Measurements from ENCODE around the gene RAPH1.
"Not testable (repeated sequence)": the region's sequence is repeated elsewhere in the genome, so short reads cannot be mapped to it uniquely, and the experiment has no call there.

The RAPH1 gene

DNA sequence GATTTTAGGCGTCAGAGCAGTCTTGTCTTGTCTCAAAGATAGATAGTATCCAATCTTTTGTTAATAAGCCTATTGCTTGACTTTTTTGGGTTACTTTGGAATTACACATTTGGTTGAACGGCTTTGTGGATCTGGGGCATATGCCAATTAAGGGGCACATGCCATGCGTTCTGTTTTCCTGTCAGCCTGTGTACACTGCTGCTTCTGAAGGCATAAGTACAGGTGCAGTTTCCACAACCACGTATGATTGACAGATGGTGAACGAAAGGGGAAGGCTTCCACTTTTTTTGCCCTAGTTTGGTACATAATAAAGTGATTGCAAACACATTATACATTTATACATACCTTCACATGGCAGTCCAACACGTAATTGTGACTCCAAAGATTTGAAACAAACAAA, 102.3 kb downstream of the RAPH1 start:
- Histone ChIP-seq H3K27me3 (ENCODE audit: insufficient read depth, poor library complexity, severe bottlenecking) (peaks cover 12% of the 10 kb centered on the region), H3K27ac (replicated peaks) (no peak overlapping the region), H3K4me3 (replicated peaks; ENCODE audit: insufficient read depth, low read length) (no peak overlapping the region)
- DNase-seq (ENCODE audit: low read depth in 1 of 2, low spot score in 1 of 2) = no peak
- no peak for TF ChIP-seq SPI1 (IDR thresholded peaks at IDR 0.05; ENCODE audit: borderline replicate concordance, low read depth)
- TF ChIP-seq GABPA (IDR thresholded peaks at IDR 0.05; ENCODE audit: low read depth) = no peak
- TF ChIP-seq POLR2AphosphoS5 (IDR thresholded peaks at IDR 0.05; ENCODE audit: low read depth) = no peak
- TF ChIP-seq, protein P1, sequence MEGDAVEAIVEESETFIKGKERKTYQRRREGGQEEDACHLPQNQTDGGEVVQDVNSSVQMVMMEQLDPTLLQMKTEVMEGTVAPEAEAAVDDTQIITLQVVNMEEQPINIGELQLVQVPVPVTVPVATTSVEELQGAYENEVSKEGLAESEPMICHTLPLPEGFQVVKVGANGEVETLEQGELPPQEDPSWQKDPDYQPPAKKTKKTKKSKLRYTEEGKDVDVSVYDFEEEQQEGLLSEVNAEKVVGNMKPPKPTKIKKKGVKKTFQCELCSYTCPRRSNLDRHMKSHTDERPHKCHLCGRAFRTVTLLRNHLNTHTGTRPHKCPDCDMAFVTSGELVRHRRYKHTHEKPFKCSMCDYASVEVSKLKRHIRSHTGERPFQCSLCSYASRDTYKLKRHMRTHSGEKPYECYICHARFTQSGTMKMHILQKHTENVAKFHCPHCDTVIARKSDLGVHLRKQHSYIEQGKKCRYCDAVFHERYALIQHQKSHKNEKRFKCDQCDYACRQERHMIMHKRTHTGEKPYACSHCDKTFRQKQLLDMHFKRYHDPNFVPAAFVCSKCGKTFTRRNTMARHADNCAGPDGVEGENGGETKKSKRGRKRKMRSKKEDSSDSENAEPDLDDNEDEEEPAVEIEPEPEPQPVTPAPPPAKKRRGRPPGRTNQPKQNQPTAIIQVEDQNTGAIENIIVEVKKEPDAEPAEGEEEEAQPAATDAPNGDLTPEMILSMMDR (IDR thresholded peaks at IDR 0.05; ENCODE audit: insufficient read depth, low read length) = no peak
- no peak for TF ChIP-seq REST (IDR thresholded peaks at IDR 0.05; ENCODE audit: insufficient replicate concordance, low read depth)

- TF ChIP-seq GABPA (IDR thresholded peaks at IDR 0.05; ENCODE audit: low read depth) (no peak), SPI1 (IDR thresholded peaks at IDR 0.05; ENCODE audit: borderline replicate concordance, low read depth) (no peak), REST (IDR thresholded peaks at IDR 0.05; ENCODE audit: insufficient replicate concordance, low read depth) (no peak), POLR2AphosphoS5 (IDR thresholded peaks at IDR 0.05; ENCODE audit: low read depth) (no peak)
- TF ChIP-seq, protein P1 (IDR thresholded peaks at IDR 0.05; ENCODE audit: insufficient read depth, low read length) = no peak
- Histone ChIP-seq H3K27ac (replicated peaks) (no peak overlapping the region), H3K4me3 (replicated peaks; ENCODE audit: insufficient read depth, low read length) (no peak overlapping the region), H3K27me3 (ENCODE audit: insufficient read depth, poor library complexity, severe bottlenecking) (peaks cover 12% of the 10 kb centered on the region)
- no peak for DNase-seq (ENCODE audit: low read depth in 1 of 2, low spot score in 1 of 2)
These were observed 103.5 kb downstream of the RAPH1 start for GRCh38 chr2:203431391-203432185.

DNA sequence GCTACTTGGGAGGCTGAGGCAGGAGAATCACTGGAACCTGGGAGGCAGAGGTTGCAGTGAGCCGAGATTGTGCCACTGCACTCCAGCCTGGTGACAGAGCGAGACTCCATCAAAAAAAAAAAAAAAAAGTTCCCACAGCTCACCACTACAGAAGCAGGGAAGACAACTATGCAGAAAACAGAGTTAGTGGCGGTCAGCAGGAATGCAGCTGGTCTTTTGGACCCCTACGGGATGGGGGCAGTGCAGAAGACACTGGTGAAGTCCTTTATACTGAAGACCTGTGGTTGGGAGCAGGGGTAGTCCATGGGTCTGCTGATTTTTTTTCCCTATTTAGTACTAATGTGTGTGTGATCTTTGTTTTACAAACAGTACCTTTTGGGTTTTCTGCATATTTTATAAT, 105.5 kb downstream of the RAPH1 start:
- not testable (repeated sequence) for H3K27me3 ChIP-seq (ENCODE audit: insufficient read depth, poor library complexity, severe bottlenecking); DNase-seq (ENCODE audit: low read depth in 1 of 2, low spot score in 1 of 2); H3K4me3 ChIP-seq (replicated peaks; ENCODE audit: insufficient read depth, low read length); H3K27ac ChIP-seq (replicated peaks)

DNA sequence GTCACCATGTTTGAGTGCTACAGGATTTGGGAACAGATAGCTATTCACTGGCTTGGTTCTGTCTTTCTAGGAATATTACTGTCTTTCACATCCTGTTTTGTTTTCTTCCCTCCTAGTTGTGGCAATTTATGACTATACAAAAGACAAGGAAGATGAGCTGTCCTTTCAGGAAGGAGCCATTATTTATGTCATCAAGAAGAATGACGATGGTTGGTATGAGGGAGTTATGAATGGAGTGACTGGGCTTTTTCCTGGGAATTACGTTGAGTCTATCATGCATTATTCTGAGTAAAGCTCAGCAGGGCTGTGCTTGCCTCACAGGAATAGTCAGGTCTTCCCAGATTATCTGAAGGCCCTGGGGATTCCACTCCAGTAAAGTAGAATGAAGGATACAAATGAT, 108.0 kb downstream of the RAPH1 start:
- H3K27me3 ChIP-seq (ENCODE audit: insufficient read depth, poor library complexity, severe bottlenecking) = no peaks in the 10 kb centered on the region
- no peak overlapping the region for H3K27ac ChIP-seq (replicated peaks)
- no peak overlapping the region for H3K4me3 ChIP-seq (replicated peaks; ENCODE audit: insufficient read depth, low read length)
- TF ChIP-seq GABPA (IDR thresholded peaks at IDR 0.05; ENCODE audit: low read depth) (no peak), REST (IDR thresholded peaks at IDR 0.05; ENCODE audit: insufficient replicate concordance, low read depth) (no peak)
- TF ChIP-seq, protein P1 (IDR thresholded peaks at IDR 0.05; ENCODE audit: insufficient read depth, low read length) = no peak
- DNase-seq (ENCODE audit: low read depth in 1 of 2, low spot score in 1 of 2) = no peak

All from HL-60 (cell line).